HL-60/S4 treated with retinoic acid at 250 ng/mL for 4 days and 3 days (cell line): ENCODE results near the gene GNPTG.

Source experiments
- in situ Hi-C: fragments of 300-500 bp; cut with MboI; formaldehyde crosslinking; loops from 2 replicates; pipeline ENCODE4 v1.7.0; 2022; ENCODE audit warnings: low sequenced_read_pairs

The GNPTG gene

GRCh38 chr16:1367486-1368174, 15.9 kb downstream of the GNPTG start:
- in situ Hi-C loops = no loop called here

GRCh38 chr16:1371054-1371978, 19.6 kb downstream of the GNPTG start:
- in situ Hi-C loops = no loop called here

- in situ Hi-C loops = no loop called here
These were observed 20.7 kb downstream of the GNPTG start for GRCh38 chr16:1372292-1372950.

- in situ Hi-C loops = no loop called here
These were observed 22.9 kb downstream of the GNPTG start for GRCh38 chr16:1374418-1375297.

- in situ Hi-C loops = no loop called here
These were observed 23.5 kb downstream of the GNPTG start for GRCh38 chr16:1375298-1375640.

- in situ Hi-C loops = no loop called here
These were observed 24.1 kb downstream of the GNPTG start for GRCh38 chr16:1375741-1376410.

GRCh38 chr16:1377406-1378010, 25.8 kb downstream of the GNPTG start:
- in situ Hi-C loops = no loop called here

GRCh38 chr16:1378087-1378803, 26.5 kb downstream of the GNPTG start:
- in situ Hi-C loops = no loop called here

GRCh38 chr16:1378804-1379303, 27.1 kb downstream of the GNPTG start:
- in situ Hi-C loops = no loop called here

GRCh38 chr16:1379304-1380076, 27.8 kb downstream of the GNPTG start:
- in situ Hi-C loops = no loop called here

GRCh38 chr16:1380195-1380594, 28.5 kb downstream of the GNPTG start:
- in situ Hi-C loops = no loop called here

- in situ Hi-C loops = no loop called here
These were observed 30.1 kb downstream of the GNPTG start for GRCh38 chr16:1381612-1382406.

- in situ Hi-C loops = no loop called here
These were observed 31.8 kb downstream of the GNPTG start for GRCh38 chr16:1383556-1383955.

GRCh38 chr16:1385232-1385631, 33.5 kb downstream of the GNPTG start:
- in situ Hi-C loops = no loop called here

GRCh38 chr16:1387331-1387730, 35.6 kb downstream of the GNPTG start:
- in situ Hi-C loops = no loop called here

- in situ Hi-C loops = no loop called here
These were observed 38.0 kb downstream of the GNPTG start for GRCh38 chr16:1389762-1390161.

GRCh38 chr16:1390239-1390779, 38.6 kb downstream of the GNPTG start:
- in situ Hi-C loops = no loop called here
